ENCODE results near the gene UBXN1. TPM values are rescaled to one million over a fixed set of nuclear protein-coding genes. Genes with fewer than 3 reads are reported as not detected.

The UBXN1 gene
- total RNA-seq, 1 experiment from 2014 or later: 150 TPM

DNA sequence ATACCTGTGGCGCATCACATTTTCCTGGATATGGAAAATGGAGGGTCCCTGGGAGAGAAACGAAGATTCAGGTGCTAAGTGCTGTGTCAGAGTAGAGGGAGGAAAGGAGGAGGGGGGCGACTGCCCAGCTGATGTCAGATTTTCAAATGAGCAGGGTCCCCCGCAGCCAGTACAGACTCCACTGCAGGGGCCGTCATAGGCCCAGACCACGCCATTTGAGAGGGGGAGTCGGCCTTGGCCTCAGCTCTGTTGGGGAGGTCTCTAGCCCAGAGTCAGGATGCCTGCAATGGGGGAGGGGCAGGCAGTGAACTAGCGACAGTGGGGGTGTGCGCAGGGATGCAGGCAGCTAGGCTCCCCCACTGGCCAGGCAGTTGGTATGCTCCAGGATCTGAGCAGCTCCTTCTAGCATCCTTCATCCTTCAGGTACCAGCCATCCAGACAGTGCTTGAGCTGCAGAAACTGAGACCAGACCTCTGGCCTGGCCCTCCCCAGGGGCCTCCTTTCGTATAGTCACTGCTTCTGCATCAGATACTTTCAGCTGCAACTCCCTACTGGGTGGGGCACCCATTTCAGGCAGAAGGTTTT is 28.5 kb upstream of the UBXN1 start, which contains the start of the genes BSCL2 and GNG3:
Gene BSCL2 (minus strand): TSS at position 148 of the 585 bp plus-strand sequence. CDS start 229 bp downstream, outside the sequence.
Gene GNG3 (plus strand): TSS at position 400 of the 585 bp plus-strand sequence. CDS start 620 bp downstream, outside the sequence.
- peak within 1 kb of the TSS; percentile 74 for H2AFZ ChIP-seq
- peak within 1 kb of the TSS; percentile 89; the same call in 1 of the 2 replicates for H3K4me3 ChIP-seq
- ChIA-PET CTCF (no interaction called here), POLR2A (ENCODE audit: unreplicated experiment) (no interaction called here)
- H4K20me1 ChIP-seq (ENCODE audit: insufficient read depth): no peaks in the 10 kb centered on the region
- H3K36me3 ChIP-seq (ENCODE audit: low read depth): peaks cover 6% of the 10 kb centered on the region
- H3K27me3 ChIP-seq (ENCODE audit: insufficient read depth, low read depth): no peaks in the 10 kb centered on the region
- TF ChIP-seq, protein P1, sequence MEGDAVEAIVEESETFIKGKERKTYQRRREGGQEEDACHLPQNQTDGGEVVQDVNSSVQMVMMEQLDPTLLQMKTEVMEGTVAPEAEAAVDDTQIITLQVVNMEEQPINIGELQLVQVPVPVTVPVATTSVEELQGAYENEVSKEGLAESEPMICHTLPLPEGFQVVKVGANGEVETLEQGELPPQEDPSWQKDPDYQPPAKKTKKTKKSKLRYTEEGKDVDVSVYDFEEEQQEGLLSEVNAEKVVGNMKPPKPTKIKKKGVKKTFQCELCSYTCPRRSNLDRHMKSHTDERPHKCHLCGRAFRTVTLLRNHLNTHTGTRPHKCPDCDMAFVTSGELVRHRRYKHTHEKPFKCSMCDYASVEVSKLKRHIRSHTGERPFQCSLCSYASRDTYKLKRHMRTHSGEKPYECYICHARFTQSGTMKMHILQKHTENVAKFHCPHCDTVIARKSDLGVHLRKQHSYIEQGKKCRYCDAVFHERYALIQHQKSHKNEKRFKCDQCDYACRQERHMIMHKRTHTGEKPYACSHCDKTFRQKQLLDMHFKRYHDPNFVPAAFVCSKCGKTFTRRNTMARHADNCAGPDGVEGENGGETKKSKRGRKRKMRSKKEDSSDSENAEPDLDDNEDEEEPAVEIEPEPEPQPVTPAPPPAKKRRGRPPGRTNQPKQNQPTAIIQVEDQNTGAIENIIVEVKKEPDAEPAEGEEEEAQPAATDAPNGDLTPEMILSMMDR (conservative IDR thresholded peaks at IDR 0.05): no peak
- no peak for TF ChIP-seq EZH2 (IDR thresholded peaks at IDR 0.05; ENCODE audit: low read depth)
- intact Hi-C loops (cut with micrococcal nuclease; ENCODE audit: unreplicated experiment): loop anchor here (5.0 kb wide), 2 partner anchors 95 to 135 kb away; partner anchors contain the start of genes EML3 and ROM1
- no peaks in the 10 kb centered on the region for H3K9me2 ChIP-seq (ENCODE audit: insufficient read depth)
- peak within 1 kb of the TSS; percentile 87 for H3K27ac ChIP-seq
- no peaks in the 10 kb centered on the region for H3K9me3 ChIP-seq (ENCODE audit: insufficient read depth, low read depth)
- peaks cover 51% of the 10 kb centered on the region for H3F3A ChIP-seq (ENCODE audit: insufficient read depth, low read depth)
- BruUV-seq (replicated peaks): no TSS peak
- peaks cover 30% of the 10 kb centered on the region for H3K4me1 ChIP-seq (replicated peaks; ENCODE audit: insufficient read depth)
- peak within 1 kb of the TSS; percentile 96 for H3K4me2 ChIP-seq
- peaks cover 19% of the 10 kb centered on the region for H3K79me2 ChIP-seq (ENCODE audit: low read depth)
- DNase-seq: no peak

DNA sequence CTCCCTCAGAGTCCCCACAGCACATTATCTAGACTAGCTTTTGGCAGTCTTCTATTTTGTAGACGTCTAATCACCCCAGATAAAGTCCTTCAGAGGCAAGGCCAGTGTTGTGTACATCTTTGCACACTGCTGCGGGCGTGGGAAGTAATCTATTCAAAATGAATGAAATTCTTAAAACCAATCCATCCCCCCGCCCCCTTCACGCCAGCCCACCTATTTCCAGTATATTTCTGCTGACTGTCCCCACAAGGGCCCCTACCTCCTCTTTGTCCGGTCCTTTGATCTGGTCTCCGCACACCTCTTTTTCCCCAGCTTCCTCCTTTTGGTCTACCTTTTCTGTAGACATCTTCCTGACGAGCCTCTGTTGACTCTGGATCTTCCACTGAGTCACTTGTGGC is 28.0 kb upstream of the UBXN1 start:
- Histone ChIP-seq H3K4me2 (peak overlapping the region; percentile 96), H3K27ac (no peak overlapping the region), H4K20me1 (ENCODE audit: insufficient read depth) (no peaks in the 10 kb centered on the region), H3K79me2 (ENCODE audit: low read depth) (peaks cover 19% of the 10 kb centered on the region), H3K27me3 (ENCODE audit: insufficient read depth, low read depth) (no peaks in the 10 kb centered on the region), H3K36me3 (ENCODE audit: low read depth) (peaks cover 5% of the 10 kb centered on the region), H3K4me3 (no peak overlapping the region), H3K4me1 (replicated peaks; ENCODE audit: insufficient read depth) (peaks cover 30% of the 10 kb centered on the region), H3F3A (ENCODE audit: insufficient read depth, low read depth) (peaks cover 48% of the 10 kb centered on the region), H3K9me3 (ENCODE audit: insufficient read depth, low read depth) (no peaks in the 10 kb centered on the region), H3K9me2 (ENCODE audit: insufficient read depth) (no peaks in the 10 kb centered on the region), H2AFZ (no peak overlapping the region)
- TF ChIP-seq EZH2 (IDR thresholded peaks at IDR 0.05; ENCODE audit: low read depth): no peak
- TF ChIP-seq, protein P1 (conservative IDR thresholded peaks at IDR 0.05): no peak
- no TSS peak for BruUV-seq (replicated peaks)
- POLR2A ChIA-PET (ENCODE audit: unreplicated experiment): interaction anchor here (0.6 to 0.7 kb wide), 2 partner anchors 134 to 373 kb away, joined by 5 to 6 read pairs; no protein-coding TSS in a partner anchor
- DNase-seq: no peak
- intact Hi-C loops (cut with micrococcal nuclease; ENCODE audit: unreplicated experiment): loop anchor here (1.0 to 5.0 kb wide), 3 partner anchors 15 to 135 kb away; partner anchors contain the start of genes EML3 and ROM1
- CTCF ChIA-PET: interaction anchor here (0.6 kb wide), 1 partner anchor 80 kb away, joined by 4 read pairs; no protein-coding TSS in a partner anchor

DNA sequence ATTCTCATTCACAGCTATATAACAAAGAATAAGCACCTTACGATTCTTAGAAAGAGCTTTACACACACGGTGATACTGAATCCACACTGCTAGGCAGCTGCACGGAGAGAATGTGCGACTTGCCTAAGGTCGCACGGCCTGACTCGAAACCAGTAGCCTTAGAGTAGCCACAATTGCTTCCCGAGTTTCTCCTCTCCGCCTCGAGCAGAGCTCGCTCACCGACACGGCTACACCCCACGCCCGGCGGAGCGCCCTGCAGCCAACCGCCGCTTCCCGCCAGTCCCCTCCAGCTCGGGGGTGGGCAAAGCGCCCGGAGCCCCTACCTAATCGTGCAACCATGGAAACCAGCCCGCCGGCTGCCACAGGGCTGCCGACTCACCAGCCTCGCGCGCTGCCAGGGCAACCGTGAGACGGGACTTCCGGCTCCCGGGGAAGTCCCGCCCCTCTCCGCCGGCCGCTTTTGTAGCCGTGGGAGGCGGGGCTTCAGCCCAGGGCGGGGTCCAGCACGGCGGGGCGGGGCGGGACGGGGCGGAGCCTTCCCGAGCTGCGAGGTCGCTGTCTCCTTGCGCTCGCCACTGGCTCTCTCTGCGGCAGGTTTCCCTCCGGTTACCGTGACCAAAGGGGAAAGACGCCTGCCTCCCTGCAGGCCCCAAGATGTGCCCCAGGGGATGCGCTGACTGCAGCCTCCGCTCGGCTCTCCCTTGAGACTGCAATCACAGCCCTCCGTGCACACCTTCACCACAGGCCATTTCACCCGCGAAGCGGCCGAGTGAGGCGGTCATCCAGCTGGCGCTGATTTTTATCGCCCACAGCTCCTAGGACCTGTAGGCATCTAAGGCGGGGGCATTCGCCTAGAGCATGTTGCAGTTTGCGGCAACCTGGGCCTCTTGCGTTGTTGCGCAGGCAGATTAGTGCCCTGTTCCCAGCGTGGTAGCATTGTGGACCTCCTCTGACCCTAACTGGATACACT is 27.3 kb upstream of the UBXN1 start:
- POLR2A ChIA-PET (ENCODE audit: unreplicated experiment): interaction anchor here (0.5 to 1.2 kb wide), 9 partner anchors 11 to 372 kb away, joined by 3 to 15 read pairs (median 5); partner anchors contain the start of genes C11orf98, CSKMT, POLR2G and ZBTB3
- peak overlapping the region; percentile 85 for H2AFZ ChIP-seq
- peak; percentile 82 to 96 for DNase-seq
- TF ChIP-seq, protein P1 (conservative IDR thresholded peaks at IDR 0.05): no peak
- TF ChIP-seq EZH2 (IDR thresholded peaks at IDR 0.05; ENCODE audit: low read depth): no peak
- no peaks in the 10 kb centered on the region for H4K20me1 ChIP-seq (ENCODE audit: insufficient read depth)
- no peaks in the 10 kb centered on the region for H3K27me3 ChIP-seq (ENCODE audit: insufficient read depth, low read depth)
- BruUV-seq (replicated peaks): no TSS peak
- H3K27ac ChIP-seq: peak overlapping the region; percentile 79
- CTCF ChIA-PET: interaction anchor here (0.6 to 1.3 kb wide), 5 partner anchors 13 to 94 kb away, joined by 3 to 14 read pairs (median 4); no protein-coding TSS in a partner anchor
- H3K36me3 ChIP-seq (ENCODE audit: low read depth): peaks cover 3% of the 10 kb centered on the region; the same call in 1 of the 2 replicates
- no peaks in the 10 kb centered on the region for H3K9me3 ChIP-seq (ENCODE audit: insufficient read depth, low read depth)
- peak overlapping the region; percentile 89 for H3K4me3 ChIP-seq
- H3K4me1 ChIP-seq (replicated peaks; ENCODE audit: insufficient read depth): peaks cover 30% of the 10 kb centered on the region
- intact Hi-C loops (cut with micrococcal nuclease; ENCODE audit: unreplicated experiment): loop anchor here (1.0 to 5.0 kb wide), 3 partner anchors 16 to 136 kb away; partner anchors contain the start of genes EML3 and ROM1
- H3K79me2 ChIP-seq (ENCODE audit: low read depth): peaks cover 19% of the 10 kb centered on the region
- H3K9me2 ChIP-seq (ENCODE audit: insufficient read depth): no peaks in the 10 kb centered on the region
- H3K4me2 ChIP-seq: peak overlapping the region; percentile 96
- H3F3A ChIP-seq (ENCODE audit: insufficient read depth, low read depth): peaks cover 41% of the 10 kb centered on the region
